ENCODE results near the gene PCDHGC4. TPM values are rescaled to one million over a fixed set of nuclear protein-coding genes. Genes with fewer than 3 reads are reported as not detected.

The PCDHGC4 gene
- total and polyA plus RNA-seq, 2 of the 13 experiments (the other 11 are each of a cell fraction or from before 2014, with no cell fraction given), result 0.07 TPM; not detected in 1

GRCh38 chr5:141524604-141525597 lies 40.1 kb downstream of the PCDHGC4 start (continued):
- no peak for TF ChIP-seq E2F5 (CRISPR knock-in tag; conservative IDR thresholded peaks at IDR 0.05)
- no peak for TF ChIP-seq PRMT3 (CRISPR knock-in tag; IDR thresholded peaks at IDR 0.05; ENCODE audit: borderline replicate concordance, low read depth)
- no peak for TF ChIP-seq RBM39 (IDR thresholded peaks at IDR 0.05; ENCODE audit: low read depth, low read length, poor library complexity, severe bottlenecking)
- no peak for TF ChIP-seq FOXM1 (CRISPR knock-in tag; IDR thresholded peaks at IDR 0.05)
- no peak for TF ChIP-seq ZNF343 (CRISPR knock-in tag; IDR thresholded peaks at IDR 0.05)
- peak; percentile 54; the same call in 1 of the 2 replicates for TF ChIP-seq HDAC2 (CRISPR knock-in tag; IDR thresholded peaks at IDR 0.05)
- TF ChIP-seq CHD4 (IDR thresholded peaks at IDR 0.05; ENCODE audit: borderline replicate concordance, low read length), result no peak
- no peak for TF ChIP-seq RAD51 (IDR thresholded peaks at IDR 0.05; ENCODE audit: borderline replicate concordance)
- TF ChIP-seq SP2 (CRISPR knock-in tag; IDR thresholded peaks at IDR 0.05), result no peak
- no peak for TF ChIP-seq HNRNPLL (IDR thresholded peaks at IDR 0.05; ENCODE audit: low read depth, low read length, poor library complexity, severe bottlenecking)
- TF ChIP-seq POLR2G (IDR thresholded peaks at IDR 0.05; ENCODE audit: low read depth, low read length), result no peak
- no peak for TF ChIP-seq TCF7L2 (IDR thresholded peaks at IDR 0.05; ENCODE audit: low read depth, low read length)
- no peak for TF ChIP-seq ZNF282 (IDR thresholded peaks at IDR 0.05; ENCODE audit: partially characterized antibody)
- TF ChIP-seq HINFP (CRISPR knock-in tag; IDR thresholded peaks at IDR 0.05; ENCODE audit: low read depth), result no peak
- TF ChIP-seq ZNF441 (CRISPR knock-in tag; IDR thresholded peaks at IDR 0.05; ENCODE audit: borderline replicate concordance), result no peak
- TF ChIP-seq ZNF503 (CRISPR knock-in tag; IDR thresholded peaks at IDR 0.05), result no peak
- TF ChIP-seq NFAT5 (CRISPR knock-in tag; IDR thresholded peaks at IDR 0.05), result no peak
- TF ChIP-seq PRPF4 (IDR thresholded peaks at IDR 0.05; ENCODE audit: low read depth, low read length, poor library complexity, severe bottlenecking), result no peak
- no peak for TF ChIP-seq ZFP90 (CRISPR knock-in tag; IDR thresholded peaks at IDR 0.05; ENCODE audit: borderline replicate concordance)

Measured in HepG2 (cell line).